IPS-18c (cell line): ENCODE data around the gene D2HGDH.

Source experiments
- H3K4me3 ChIP-seq: 2 replicates; pipeline ENCODE4 v1.7.0; 2013; ENCODE audit warnings: low read depth, mild to moderate bottlenecking, low read length, moderate library complexity; ENCODE audit not compliant: insufficient read depth
- H3K9me3 ChIP-seq: one replicate; pipeline ENCODE4 v1.6.1; 2013; ENCODE audit warnings: mild to moderate bottlenecking, low read length, moderate library complexity; ENCODE audit not compliant: control insufficient read depth, insufficient read depth

The D2HGDH gene

DNA sequence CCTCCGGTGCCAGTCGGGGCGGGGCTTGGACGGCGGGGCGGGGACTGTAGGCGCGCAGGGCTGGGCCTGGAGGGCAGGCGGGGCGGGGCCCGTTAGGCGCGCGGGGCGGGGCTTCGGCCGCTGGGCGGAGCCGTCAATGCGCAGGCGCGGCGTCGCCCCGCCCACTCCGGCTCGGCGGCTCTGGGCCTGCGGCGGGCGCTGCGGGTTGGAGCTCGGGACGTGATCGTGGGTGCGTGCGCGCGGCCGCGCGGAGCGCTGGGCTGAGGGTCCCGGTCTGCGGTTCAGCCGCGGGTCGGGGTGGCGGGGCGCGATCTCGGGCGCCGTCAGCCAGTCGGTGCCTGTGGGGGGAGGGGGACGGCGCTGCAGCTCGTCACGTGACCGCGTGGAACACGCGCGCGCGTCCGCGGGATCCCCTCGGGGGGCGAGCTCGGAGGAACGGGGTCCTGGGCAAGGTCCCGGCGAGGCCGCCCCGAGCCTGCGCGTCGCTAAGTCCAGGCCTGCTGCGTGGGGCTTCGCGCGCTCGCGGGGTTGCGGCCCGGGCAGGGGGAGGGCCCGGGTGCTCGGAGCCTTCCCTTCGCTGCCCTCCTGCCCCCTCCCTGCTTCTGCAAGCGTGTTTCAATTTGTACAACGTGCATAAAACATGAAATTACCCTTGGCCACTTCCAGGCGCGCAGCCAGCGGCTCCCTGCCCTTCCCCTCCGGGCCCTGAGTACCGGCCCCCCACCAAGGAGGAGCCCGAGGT, at the start of gene D2HGDH:
TSS of gene D2HGDH (plus strand) at position 164 of the 742 bp plus-strand sequence. CDS start 595 bp downstream, outside the sequence.
- peak within 1 kb of the TSS; percentile 81 for H3K4me3 ChIP-seq
- no peaks in the 10 kb centered on the region for H3K9me3 ChIP-seq

DNA sequence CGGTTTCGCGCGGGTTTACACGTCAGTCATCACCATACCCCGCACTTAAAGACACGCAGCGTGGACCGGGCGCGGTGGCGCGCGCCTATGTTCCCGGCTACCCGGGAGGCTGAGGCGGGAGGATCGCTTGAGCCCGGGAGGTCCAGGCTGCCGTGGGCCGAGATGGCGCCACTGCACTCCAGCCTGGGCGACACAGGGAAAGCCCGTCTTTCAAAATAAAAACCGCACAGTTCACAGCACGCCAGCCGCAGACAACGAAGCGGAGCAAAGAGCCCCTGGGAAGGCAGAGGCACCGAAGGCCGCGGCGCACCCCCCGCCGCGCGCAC, 48.1 kb upstream of the D2HGDH start:
- peak overlapping the region; percentile 96 for H3K4me3 ChIP-seq

DNA sequence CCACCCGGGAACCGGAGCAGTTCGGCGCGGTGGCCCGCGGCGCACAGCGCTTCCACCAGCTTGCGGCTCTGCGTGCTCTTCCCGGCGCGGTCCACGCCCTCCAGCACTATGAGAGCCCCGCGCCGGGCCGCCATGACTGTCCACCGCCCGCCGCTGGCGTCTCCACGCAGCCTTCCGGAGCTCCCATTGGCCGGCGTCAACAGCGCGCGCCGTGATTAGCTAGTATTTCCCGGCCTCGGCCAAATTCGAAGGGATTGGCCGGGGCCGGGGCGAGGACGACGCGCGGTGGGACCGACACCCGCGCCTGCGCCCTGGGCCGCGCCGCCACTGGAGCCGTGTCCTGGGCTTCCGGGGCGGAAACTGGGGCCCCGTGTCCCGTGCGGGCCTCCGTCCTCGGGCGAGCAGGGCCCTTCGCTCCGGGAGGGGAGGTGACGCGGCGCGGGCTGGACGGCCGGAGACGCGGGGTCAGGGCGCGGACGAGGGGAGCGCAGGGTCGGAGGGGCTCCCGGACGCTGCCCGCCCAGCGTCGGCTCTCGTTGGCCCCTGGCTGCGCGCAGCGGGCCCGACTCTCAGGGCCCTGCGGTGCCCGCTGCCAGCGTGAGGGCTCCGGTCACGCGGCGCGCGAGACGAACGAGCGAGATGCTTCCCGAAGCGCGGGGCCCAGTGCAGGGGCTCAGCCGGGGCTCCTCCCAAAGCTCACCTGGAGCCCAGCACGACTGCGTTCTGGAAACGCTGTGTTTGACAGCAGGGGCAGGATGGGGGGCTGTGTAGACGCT, 47.6 kb upstream of the D2HGDH start, which contains the start of gene DTYMK:
TSS of gene DTYMK (minus strand) at position 166 of the 776 bp plus-strand sequence. CDS start at position 134, 32 bp downstream.
- Histone ChIP-seq H3K9me3 (no peaks in the 10 kb centered on the region), H3K4me3 (peak within 1 kb of the TSS; percentile 96)

More for the DNA sequence above, 48.1 kb upstream of the D2HGDH start:
- no peaks in the 10 kb centered on the region for H3K9me3 ChIP-seq

DNA sequence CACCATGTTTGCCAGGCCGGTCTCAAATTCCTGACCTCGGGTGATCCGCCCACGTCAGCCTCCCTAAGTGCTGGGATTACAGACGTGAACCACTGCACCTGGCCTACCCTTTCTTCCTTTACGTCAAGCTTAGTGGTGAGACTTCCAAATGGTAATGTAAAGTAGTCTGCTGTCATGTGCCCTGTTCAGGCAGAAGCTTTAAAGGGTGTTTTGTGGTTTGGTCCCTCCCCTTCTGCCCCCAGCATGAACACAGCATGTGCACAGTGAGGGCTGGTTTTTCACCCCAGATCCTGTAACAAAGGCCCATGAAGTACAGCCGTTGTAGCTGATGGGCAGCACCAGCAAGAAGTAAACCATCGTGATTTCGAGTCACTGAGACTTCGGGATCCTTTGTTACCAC, 45.1 kb upstream of the D2HGDH start:
- Histone ChIP-seq H3K4me3 (no peak overlapping the region), H3K9me3 (no peaks in the 10 kb centered on the region)

DNA sequence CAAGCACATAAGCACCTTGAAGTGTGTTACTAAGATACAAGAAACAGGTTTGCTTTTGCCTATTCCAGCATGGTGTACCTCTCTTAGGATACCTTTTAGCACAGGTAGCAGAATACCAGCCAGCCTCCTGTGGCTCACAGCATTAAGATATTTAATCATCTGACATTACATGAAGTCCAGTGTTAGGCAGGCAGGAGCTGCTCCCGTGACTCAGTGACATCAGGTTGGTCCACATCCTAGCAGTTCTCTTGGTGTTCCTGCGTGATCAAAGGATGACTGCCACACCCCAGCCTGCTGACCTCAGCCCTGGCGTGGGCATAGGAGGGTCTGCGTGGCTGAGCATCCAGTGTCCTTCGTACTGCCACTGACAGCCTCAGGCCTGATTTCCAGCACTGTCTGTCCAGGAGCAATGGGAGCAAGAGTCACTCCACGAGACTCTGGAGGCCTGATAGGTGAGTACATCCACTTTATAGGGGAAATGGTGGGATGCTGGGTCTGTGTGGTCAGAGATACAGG, 44.2 kb upstream of the D2HGDH start:
- Histone ChIP-seq H3K4me3 (no peak overlapping the region), H3K9me3 (no peaks in the 10 kb centered on the region)

DNA sequence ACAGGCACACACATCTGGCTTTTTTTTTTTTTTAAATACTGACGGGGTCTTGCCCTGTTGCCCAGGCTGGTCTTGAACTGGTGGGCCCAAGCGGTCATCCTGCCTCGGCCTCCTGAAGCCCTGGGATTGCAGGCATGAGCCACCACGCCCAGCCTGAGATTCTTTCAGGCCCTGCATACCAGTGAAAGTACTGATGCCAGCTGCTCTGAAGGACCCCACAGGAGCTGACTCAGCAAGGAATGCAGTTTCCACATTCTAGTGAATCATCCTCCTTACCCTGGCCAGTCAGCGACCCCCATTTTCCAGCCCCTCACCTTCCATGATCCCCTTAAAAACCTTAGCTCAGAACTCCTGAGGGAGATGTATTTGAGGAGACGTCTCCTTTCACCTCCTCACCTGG, 42.0 kb upstream of the D2HGDH start:
- Histone ChIP-seq H3K4me3 (no peak overlapping the region), H3K9me3 (no peaks in the 10 kb centered on the region)

DNA sequence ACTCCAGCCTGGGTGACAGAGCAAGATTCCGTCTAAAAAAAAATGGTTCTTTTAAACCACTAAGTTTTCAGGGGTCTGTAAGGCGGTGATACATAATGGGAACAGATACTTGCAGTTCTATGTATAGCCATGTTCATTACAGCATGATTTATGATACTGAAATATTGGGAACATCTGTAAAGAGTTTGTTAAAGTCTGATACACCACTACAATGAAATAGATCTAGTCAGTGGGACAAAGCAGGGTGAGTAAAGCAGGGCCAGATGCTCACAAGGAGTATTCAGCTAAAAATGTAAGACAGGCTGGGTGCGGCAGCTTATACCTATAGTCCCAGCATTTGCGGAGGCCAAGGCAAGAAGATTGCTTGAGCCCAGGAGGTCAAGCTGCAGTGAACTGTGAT, 38.8 kb upstream of the D2HGDH start:
- no peak overlapping the region for H3K4me3 ChIP-seq
- H3K9me3 ChIP-seq = no peaks in the 10 kb centered on the region

DNA sequence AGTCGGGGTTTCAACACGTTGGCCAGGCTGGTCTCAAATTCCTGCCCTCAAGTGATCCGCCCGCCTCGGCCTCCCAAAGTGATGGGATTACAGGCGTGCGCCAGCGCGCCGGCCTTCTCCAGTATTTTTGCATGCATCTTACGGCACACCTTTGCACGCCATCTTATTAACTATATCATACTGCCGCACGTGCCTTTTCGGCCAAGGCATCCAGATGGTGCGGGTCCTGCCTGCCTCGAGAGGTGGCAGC, 33.4 kb upstream of the D2HGDH start:
- peak overlapping the region; percentile 86 for H3K4me3 ChIP-seq

DNA sequence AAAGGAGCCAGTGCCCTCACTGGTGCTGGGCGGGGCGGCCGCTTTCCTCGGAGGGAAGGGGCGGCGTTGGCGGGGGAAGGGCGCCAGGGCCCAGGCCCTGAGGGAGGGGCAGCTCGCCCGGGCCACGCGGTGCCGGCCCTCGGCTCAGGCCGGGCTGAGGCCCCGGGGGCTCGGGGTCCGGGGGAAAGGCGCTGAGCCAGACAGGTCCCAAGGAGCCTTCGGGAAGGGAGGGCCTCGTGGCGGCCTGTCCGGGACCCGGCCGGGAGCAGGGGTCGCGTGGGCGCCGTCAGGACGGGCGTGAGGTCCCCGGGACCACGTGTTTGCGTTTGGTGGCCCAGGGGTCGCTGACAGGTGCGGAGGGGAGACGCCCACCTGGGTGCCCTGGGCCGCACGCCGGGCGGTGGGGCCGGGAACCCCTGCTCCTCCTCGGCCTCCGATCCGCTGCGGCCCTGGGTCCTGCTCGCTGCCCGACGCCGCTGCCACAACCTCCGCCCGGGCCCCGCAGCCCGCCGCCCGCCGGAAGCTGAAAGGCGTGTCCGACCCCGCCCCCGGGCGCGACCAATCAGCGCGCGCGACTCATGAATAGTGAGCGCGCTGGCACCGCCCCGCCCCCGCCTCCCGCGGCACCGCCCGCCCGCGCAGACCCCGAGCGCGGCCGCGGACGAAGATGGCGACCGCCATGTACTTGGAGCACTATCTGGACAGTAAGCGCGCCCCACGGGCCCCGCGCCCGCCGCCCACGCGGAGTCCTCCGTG, 32.9 kb upstream of the D2HGDH start, which contains the start of gene ING5:
TSS of gene ING5 (plus strand) at position 641 of the 756 bp plus-strand sequence. CDS start at position 668, 27 bp downstream.
- H3K4me3 ChIP-seq = peak within 1 kb of the TSS; percentile 95

More for the DNA sequence above, 33.4 kb upstream of the D2HGDH start:
- H3K9me3 ChIP-seq = no peaks in the 10 kb centered on the region

DNA sequence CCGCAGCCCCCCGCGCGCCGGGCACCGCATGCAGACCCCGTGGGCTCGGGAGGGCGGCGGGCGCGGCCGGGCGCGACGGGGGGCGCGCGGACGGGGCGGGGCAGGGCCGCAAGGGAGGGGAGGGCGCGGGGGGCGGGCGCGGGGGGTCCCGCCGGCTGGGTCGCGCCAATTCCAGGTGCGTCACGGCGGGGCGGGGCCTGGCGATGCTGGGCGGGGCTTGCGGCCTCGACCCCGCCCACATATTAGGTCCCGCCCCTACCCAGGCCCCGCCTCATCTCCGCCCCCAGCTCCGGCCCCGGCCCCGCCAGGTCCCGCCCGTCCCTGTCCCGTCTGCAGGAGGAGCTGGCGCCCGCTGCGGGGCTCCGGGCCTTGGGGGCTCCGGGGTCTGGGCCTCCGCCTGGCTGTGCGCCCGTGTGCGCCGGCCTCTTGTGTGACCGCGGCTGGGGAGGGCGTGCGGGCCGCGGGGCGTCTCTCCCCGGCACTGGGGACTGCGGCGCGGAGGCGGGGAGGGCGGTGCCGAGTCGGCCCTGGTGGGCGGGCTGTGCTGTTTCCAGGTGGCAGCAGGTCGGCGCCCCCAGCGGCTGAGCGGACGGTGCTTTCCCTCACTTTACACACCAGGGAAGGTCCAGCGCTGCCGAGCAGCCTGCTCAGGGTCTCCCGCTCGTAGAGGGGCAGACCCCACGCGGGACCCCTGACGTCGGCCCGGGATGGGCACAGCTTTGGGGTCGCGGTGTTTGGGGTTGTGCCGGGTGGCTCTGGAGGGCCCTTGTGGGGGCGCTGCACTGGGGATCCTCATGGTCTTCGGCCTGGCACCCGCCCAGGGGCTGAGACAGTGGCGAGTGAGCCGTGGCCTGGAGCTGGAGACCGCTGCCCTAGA, 32.0 kb upstream of the D2HGDH start:
- Histone ChIP-seq H3K9me3 (no peaks in the 10 kb centered on the region), H3K4me3 (peak overlapping the region; percentile 95)

More for the DNA sequence above, 32.9 kb upstream of the D2HGDH start, which contains the start of gene ING5:
- no peaks in the 10 kb centered on the region for H3K9me3 ChIP-seq

DNA sequence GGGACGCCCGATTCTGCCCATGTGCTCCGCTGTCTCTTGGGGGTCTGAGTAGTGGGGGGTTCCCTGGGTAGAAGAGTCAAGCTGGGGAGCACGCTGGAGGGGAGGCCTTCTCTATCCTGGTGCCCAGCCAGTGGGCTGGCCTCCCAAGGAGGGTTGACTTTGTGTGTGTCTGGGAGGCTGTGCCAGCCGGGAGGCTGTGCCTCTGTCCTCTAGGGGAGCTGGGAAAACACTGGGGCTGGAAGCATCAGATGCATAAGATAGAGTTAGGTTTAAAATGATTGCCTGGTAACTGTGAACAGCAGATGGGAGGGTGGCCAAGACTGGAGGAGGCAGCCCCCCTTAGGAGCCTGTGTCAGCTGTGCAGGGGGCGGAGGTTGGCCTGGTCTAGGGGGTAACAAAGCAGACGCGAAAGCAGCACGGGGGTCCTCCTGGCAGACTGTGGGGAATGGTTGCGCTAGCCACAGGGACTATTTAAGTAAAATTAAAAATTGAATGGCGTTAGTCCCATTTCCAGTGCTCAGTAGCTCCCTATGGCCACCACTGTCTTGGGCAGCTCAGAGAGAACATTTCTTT, 31.3 kb upstream of the D2HGDH start:
- Histone ChIP-seq H3K4me3 (peak overlapping the region; percentile 95), H3K9me3 (no peaks in the 10 kb centered on the region)

DNA sequence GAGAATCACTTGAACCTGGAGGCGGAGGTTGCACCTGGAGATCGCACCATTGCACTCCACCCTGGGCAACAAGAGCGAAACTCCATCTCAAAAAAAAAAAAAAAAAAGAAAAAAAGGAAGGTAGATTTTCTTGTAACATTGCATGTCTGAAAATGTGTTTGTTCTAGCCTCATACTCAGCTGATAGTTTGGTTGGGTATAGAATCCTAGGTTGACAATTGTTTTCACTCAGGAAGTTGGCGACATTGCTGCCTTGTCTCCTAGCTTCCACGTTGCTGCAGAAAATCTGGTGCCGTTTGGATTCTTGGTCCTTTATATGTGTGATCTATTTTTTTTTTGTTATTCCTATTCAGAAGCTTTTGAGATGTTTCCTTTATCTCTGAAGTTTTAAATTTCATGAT, 27.9 kb upstream of the D2HGDH start:
- no peaks in the 10 kb centered on the region for H3K9me3 ChIP-seq
- H3K4me3 ChIP-seq = no peak overlapping the region

DNA sequence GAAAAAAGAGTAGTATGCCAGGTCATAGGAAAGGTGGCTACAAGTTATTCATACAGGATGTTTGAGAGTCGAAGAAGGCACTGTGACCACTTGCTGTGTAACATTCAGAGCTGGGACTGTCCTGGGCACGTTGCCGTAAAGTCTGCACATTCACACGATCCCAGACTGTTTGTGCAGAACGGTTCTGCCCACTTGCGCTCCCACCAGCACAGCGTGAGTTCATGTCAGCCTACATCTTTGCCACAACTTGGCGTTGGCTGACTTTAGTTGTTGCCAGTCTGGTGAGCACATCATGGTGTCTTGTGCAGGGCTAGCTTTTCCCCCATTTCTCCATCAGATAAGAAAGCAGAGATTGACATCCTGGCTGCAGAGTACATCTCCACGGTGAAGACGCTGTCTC, 25.6 kb upstream of the D2HGDH start:
- no peak overlapping the region for H3K4me3 ChIP-seq
- no peaks in the 10 kb centered on the region for H3K9me3 ChIP-seq

DNA sequence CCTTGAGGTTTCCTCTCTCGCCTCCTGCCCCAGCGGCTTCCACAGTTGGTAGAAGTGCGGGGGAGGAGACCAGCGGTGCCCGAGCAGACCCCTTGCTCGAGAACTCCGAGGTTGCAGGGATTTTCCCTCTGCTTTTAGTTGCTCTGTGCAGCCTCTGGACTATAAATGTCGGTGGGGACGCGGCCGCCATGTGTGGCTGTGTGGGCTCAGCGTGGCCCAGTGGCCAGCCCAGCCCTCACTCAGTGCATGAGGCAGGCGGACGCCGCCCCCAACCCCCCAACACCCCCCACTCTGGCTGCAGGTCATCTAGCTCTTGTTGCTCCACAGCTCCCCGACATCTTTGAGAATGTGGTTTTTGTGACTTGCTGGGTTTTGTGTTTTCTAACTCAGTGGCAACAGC, 15.3 kb upstream of the D2HGDH start:
- Histone ChIP-seq H3K9me3 (peaks cover 3% of the 10 kb centered on the region), H3K4me3 (no peak overlapping the region)

DNA sequence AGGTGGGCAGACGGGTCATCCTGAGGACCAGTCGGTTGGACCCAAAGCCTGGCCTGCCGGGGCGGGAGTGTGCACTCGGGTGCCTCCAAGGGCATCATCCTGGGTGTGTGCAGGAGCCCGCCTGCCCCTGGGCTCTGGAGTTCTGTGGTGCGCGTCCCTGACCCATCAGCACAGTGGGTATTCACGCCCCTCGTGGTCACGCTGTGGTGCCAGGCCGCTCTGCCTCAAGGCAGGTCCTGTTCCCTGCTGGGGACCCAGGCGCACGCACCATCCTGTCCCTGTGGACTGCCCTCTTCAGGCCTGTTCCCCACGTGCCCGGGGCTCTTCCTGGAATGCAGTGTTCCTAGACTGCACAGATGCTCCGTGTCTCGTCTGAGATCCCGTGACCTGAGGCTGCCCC, 14.3 kb upstream of the D2HGDH start:
- Histone ChIP-seq H3K4me3 (no peak overlapping the region), H3K9me3 (peaks cover 3% of the 10 kb centered on the region)

DNA sequence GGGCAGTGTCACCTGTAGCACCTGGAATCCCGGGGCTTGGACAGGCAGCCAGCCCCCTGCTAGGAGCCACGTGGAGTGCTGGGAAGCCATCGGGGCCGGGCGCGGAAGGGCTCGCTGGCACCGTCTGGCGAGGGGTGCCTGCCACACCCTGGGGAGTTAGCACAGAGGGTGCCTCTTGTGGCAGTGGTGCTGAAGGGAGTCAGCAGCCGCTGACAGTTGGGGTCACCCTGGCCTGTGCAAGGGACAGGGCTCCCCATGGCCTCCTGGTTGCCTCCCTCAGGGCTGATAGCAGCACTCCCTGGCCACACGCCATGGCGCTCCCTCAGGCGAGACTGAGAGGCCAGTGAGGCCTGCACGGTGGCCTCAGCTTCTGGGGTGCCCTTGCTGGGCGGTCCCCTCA, 13.9 kb upstream of the D2HGDH start:
- H3K4me3 ChIP-seq = no peak overlapping the region
- peaks cover 3% of the 10 kb centered on the region for H3K9me3 ChIP-seq
